K562 (cell line): Measurements from ENCODE around the gene TPGS1. TPM values are rescaled to one million over a fixed set of nuclear protein-coding genes. Genes with fewer than 3 reads are reported as not detected.

Source experiments
- CBX8 ChIP-seq: fragments of 200-600 bp; sonication (generic); IDR thresholded peaks from 2 replicates; pipeline ENCODE4 v1.6.1; 2012; ENCODE audit warnings: borderline replicate concordance, mixed run types, low read depth, mild to moderate bottlenecking, moderate library complexity, mixed read lengths, low read length, control low read depth, inconsistent platforms; ENCODE audit not compliant: poor library complexity, severe bottlenecking; ENCODE audit errors: extremely low read depth
- EGR1 ChIP-seq: fragments of 450-650 bp; conservative IDR thresholded peaks from 2 replicates; pipeline ENCODE4 v1.6.1; 2017; ENCODE audit warnings: mild to moderate bottlenecking
- KAT2B ChIP-seq: IDR thresholded peaks from one replicate; pipeline ENCODE4 v1.6.1; 2012; ENCODE audit warnings: low read depth, mild to moderate bottlenecking, control low read depth, inconsistent platforms, low read length, moderate library complexity
- MEF2D ChIP-seq: conservative IDR thresholded peaks from 2 replicates; pipeline ENCODE4 v1.6.1; 2016; ENCODE audit warnings: low read depth, missing genetic modification characterization, missing compliant biosample characterization
- MTA1 ChIP-seq: fragments of 450-650 bp; IDR thresholded peaks from 2 replicates; pipeline ENCODE4 v1.6.1; 2017; ENCODE audit warnings: borderline replicate concordance
- NFIX ChIP-seq: fragments of 250-450 bp; sonication (Bioruptor Pico); IDR thresholded peaks from 2 replicates; pipeline ENCODE4 v1.4.0; 2020; ENCODE audit warnings: low read depth, mild to moderate bottlenecking, moderate library complexity
- POLR2B ChIP-seq: fragments of 450-650 bp; IDR thresholded peaks from 2 replicates; pipeline ENCODE4 v1.6.1; 2018; ENCODE audit warnings: low read depth; ENCODE audit not compliant: partially characterized antibody
- RCOR1 ChIP-seq, 2 experiments: IDR thresholded peaks; 2 replicates each; pipeline ENCODE4 v1.6.1; 2012; ENCODE audit warnings: low read depth in 2 of 2, low read length in 2 of 2, borderline replicate concordance in 1 of 2, improper control_type of control experiment in 1 of 2
- ZBTB12 ChIP-seq: fragments of 250-450 bp; sonication (Bioruptor Pico); IDR thresholded peaks from 2 replicates; pipeline ENCODE4 v1.4.0; 2020
- ZC3H4 ChIP-seq: sonication (generic); formaldehyde crosslinking; IDR thresholded peaks from 2 replicates; pipeline ENCODE4 v1.9.0; 2021; ENCODE audit warnings: missing genetic modification reagents, borderline replicate concordance
- ZNF696 ChIP-seq: fragments of 250-450 bp; sonication (Bioruptor Pico); conservative IDR thresholded peaks from 2 replicates; pipeline ENCODE4 v1.4.0; 2020; ENCODE audit warnings: mild to moderate bottlenecking, moderate library complexity
- ZNF764 ChIP-seq: fragments of 250-450 bp; sonication (Bioruptor Pico); IDR thresholded peaks from 2 replicates; pipeline ENCODE4 v1.4.0; 2020; ENCODE audit warnings: low read depth, mild to moderate bottlenecking, moderate library complexity
- polyA plus RNA-seq, 8 experiments: library from polyadenylated mRNA; depleted of rRNA in 4 of 8; stranded (reverse) in 5 of 8; unstranded in 3 of 8; fragments of >200 nt; fragmentation: Nextera tagmentation in 2 of 8; fragmentation: Illumina TruSeq in 1 of 8; extraction: Ambion mirVana in 2 of 8; extraction: Trizol in 1 of 8; gene quantifications; 2 replicates each; pipeline versions ENCODE4 v1.2.1 to v1.2.3, GENCODE V29; 2011 to 2014; ENCODE audit warnings: inconsistent platforms in 1 of 8, missing spikeins in 1 of 8
- total RNA-seq, 7 experiments: library from RNA; depleted of rRNA in 6 of 7; stranded (reverse); fragments of >200 nt in 6 of 7; fragmentation: Illumina TruSeq in 2 of 7; extraction: Trizol in 2 of 7; gene quantifications; 2 replicates each; pipeline versions ENCODE4 v1.2.1 to v1.2.3, GENCODE V29; 2011 to 2021; ENCODE audit warnings: low replicate concordance in 1 of 7
- TF ChIP-seq, protein P1 (sequence below): fragments of 450-650 bp; IDR thresholded peaks from 2 replicates; pipeline ENCODE4 v1.6.1; 2017; ENCODE audit warnings: antibody characterized with exemption, mild to moderate bottlenecking
- TF ChIP-seq, protein P2 (sequence below): fragments of 250-450 bp; sonication (Bioruptor Pico); IDR thresholded peaks from 2 replicates; pipeline ENCODE4 v1.4.0; 2020; ENCODE audit warnings: mild to moderate bottlenecking, moderate library complexity
- TF ChIP-seq, protein P3 (sequence below): sonication (generic); formaldehyde crosslinking; IDR thresholded peaks from 2 replicates; pipeline ENCODE4 v1.9.0; 2022; ENCODE audit warnings: mild to moderate bottlenecking, missing genetic modification reagents
- TF ChIP-seq, protein P4 (sequence below): sonication (generic); IDR thresholded peaks from 2 replicates; pipeline ENCODE4 v1.6.1; 2016

The TPGS1 gene
- total and polyA plus RNA-seq, 9 of the 15 experiments (the other 6 are each of a cell fraction or from before 2014, with no cell fraction given), result 0.30 to 31.6 (median 1.2) TPM; not detected in 2

DNA sequence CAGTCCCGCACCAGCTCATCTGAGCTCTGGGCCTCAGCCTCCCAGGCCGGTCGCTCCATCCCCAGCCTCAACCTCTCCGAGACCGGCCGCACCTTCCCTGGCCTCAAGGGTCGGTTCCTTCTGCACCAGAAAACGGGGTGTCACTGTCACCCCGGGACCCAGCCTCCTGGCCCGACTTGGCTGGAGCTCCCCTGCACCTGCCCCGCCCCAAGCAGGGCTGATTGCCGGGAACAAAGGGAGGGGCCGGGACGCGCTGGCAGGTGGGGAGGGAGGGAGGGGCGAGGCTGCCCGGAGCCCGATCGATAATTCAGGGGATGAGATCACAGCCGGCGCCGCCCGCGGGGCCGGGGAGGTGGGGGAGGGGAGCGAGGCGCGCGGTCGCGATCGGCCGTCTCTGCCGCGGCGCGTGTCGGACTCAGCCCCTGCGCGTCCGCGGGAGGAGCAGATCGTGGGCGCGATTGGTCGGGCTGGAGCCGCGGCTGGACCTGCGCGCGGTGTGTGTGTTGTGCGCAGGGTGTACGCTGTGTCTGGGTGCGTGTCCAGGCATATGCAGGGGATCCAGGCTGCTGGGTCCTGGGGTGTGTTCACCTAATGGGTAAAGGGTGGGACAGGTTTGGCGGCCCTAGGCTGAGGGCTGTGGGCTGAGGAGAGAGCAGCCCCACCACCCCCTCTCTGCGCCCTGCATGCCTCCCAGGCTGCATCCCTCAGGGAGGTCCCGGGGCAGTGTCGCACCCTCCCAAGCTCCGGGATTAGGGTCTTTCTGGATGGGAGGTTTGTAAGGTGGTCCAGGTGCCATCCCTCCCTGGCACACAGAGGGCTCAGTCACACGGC, 45.4 kb upstream of the TPGS1 start (continued):
- TF ChIP-seq, protein P1, sequence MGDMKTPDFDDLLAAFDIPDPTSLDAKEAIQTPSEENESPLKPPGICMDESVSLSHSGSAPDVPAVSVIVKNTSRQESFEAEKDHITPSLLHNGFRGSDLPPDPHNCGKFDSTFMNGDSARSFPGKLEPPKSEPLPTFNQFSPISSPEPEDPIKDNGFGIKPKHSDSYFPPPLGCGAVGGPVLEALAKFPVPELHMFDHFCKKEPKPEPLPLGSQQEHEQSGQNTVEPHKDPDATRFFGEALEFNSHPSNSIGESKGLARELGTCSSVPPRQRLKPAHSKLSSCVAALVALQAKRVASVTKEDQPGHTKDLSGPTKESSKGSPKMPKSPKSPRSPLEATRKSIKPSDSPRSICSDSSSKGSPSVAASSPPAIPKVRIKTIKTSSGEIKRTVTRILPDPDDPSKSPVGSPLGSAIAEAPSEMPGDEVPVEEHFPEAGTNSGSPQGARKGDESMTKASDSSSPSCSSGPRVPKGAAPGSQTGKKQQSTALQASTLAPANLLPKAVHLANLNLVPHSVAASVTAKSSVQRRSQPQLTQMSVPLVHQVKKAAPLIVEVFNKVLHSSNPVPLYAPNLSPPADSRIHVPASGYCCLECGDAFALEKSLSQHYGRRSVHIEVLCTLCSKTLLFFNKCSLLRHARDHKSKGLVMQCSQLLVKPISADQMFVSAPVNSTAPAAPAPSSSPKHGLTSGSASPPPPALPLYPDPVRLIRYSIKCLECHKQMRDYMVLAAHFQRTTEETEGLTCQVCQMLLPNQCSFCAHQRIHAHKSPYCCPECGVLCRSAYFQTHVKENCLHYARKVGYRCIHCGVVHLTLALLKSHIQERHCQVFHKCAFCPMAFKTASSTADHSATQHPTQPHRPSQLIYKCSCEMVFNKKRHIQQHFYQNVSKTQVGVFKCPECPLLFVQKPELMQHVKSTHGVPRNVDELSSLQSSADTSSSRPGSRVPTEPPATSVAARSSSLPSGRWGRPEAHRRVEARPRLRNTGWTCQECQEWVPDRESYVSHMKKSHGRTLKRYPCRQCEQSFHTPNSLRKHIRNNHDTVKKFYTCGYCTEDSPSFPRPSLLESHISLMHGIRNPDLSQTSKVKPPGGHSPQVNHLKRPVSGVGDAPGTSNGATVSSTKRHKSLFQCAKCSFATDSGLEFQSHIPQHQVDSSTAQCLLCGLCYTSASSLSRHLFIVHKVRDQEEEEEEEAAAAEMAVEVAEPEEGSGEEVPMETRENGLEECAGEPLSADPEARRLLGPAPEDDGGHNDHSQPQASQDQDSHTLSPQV, result no peak
- TF ChIP-seq MEF2D (tag), result no peak
- TF ChIP-seq POLR2B, result no peak
- TF ChIP-seq, protein P2, sequence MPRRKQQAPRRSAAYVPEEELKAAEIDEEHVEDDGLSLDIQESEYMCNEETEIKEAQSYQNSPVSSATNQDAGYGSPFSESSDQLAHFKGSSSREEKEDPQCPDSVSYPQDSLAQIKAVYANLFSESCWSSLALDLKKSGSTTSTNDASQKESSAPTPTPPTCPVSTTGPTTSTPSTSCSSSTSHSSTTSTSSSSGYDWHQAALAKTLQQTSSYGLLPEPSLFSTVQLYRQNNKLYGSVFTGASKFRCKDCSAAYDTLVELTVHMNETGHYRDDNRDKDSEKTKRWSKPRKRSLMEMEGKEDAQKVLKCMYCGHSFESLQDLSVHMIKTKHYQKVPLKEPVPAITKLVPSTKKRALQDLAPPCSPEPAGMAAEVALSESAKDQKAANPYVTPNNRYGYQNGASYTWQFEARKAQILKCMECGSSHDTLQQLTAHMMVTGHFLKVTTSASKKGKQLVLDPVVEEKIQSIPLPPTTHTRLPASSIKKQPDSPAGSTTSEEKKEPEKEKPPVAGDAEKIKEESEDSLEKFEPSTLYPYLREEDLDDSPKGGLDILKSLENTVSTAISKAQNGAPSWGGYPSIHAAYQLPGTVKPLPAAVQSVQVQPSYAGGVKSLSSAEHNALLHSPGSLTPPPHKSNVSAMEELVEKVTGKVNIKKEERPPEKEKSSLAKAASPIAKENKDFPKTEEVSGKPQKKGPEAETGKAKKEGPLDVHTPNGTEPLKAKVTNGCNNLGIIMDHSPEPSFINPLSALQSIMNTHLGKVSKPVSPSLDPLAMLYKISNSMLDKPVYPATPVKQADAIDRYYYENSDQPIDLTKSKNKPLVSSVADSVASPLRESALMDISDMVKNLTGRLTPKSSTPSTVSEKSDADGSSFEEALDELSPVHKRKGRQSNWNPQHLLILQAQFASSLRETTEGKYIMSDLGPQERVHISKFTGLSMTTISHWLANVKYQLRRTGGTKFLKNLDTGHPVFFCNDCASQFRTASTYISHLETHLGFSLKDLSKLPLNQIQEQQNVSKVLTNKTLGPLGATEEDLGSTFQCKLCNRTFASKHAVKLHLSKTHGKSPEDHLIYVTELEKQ (CRISPR knock-in tag), result no peak
- TF ChIP-seq, protein P3, sequence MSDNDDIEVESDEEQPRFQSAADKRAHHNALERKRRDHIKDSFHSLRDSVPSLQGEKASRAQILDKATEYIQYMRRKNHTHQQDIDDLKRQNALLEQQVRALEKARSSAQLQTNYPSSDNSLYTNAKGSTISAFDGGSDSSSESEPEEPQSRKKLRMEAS (CRISPR knock-in tag), result no peak; the same call in 1 of the 2 replicates
- no peak for TF ChIP-seq CBX8
- 0 out of 2 replicates have a peak, but pooled peaks have one; percentile 39 for TF ChIP-seq MTA1
- no peak for TF ChIP-seq NFIX (CRISPR knock-in tag)
- no peak for TF ChIP-seq ZNF764 (CRISPR knock-in tag)
- no peak for TF ChIP-seq ZNF696 (CRISPR knock-in tag)
- TF ChIP-seq, protein P4, sequence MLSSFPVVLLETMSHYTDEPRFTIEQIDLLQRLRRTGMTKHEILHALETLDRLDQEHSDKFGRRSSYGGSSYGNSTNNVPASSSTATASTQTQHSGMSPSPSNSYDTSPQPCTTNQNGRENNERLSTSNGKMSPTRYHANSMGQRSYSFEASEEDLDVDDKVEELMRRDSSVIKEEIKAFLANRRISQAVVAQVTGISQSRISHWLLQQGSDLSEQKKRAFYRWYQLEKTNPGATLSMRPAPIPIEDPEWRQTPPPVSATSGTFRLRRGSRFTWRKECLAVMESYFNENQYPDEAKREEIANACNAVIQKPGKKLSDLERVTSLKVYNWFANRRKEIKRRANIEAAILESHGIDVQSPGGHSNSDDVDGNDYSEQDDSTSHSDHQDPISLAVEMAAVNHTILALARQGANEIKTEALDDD, result no peak
- TF ChIP-seq EGR1, result no peak
- no peak for TF ChIP-seq KAT2B
- TF ChIP-seq ZBTB12 (CRISPR knock-in tag), result no peak
- TF ChIP-seq ZC3H4 (CRISPR knock-in tag), result 0 out of 2 replicates have a peak, but pooled peaks have one; percentile 63
- no peak for TF ChIP-seq RCOR1 (IDR thresholded peaks at IDR 0.05; ENCODE audit: borderline replicate concordance in 1 of 2, low read depth in 2 of 2, low read length in 2 of 2)
